HG03060 (cell line): ENCODE data around the gene DENND1B.

ENCODE experiments used
- ATAC-seq: cut with Tn5 transposase; IDR thresholded peaks from one replicate; pipeline ENCODE4 v1.9.1; 2021; ENCODE audit warnings: low read depth, moderate number of reproducible peaks; ENCODE audit not compliant: unreplicated experiment

Gene DENND1B

DNA sequence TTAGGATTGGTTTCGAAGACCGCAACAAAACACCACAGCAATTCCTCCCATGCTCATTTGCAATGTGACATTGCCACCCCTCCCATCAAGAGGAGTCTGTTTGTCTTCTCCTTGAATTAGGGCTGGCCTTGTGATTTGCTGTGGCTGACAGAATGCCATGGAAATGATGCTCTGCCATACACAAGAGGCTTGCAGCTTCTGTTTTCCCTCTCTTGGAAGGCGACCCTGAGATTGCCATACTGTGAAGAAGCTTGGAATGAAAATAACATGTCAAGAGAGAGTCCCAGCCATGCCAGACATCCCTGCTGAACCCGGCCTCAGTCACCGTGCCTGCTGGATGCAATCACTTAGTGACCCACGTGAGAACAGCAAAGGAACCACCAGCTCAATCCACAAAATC is 294.8 kb downstream of the DENND1B start:
- no peak for ATAC-seq

DNA sequence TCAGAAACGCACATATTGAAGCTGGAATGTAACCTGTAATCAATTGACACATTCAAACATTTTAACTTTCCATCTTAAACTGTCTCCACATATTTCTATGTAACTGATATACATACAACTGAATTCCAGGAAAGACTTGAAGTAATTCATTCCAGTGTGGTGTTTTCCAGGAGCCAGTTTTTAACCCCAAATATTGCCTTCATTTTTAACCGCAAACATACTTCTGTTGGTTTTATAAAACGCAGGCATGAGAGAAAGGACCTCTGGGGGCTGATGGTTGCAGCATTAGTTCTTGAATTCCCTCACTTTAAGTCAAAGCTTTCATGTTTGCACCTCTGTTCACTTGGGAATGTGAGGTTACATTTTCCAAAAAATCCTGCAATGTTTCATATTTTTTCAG is 303.1 kb downstream of the DENND1B start:
- no peak for ATAC-seq

GRCh38 chr1:197471248-197471985 is 303.9 kb downstream of the DENND1B start:
- no peak for ATAC-seq

DNA sequence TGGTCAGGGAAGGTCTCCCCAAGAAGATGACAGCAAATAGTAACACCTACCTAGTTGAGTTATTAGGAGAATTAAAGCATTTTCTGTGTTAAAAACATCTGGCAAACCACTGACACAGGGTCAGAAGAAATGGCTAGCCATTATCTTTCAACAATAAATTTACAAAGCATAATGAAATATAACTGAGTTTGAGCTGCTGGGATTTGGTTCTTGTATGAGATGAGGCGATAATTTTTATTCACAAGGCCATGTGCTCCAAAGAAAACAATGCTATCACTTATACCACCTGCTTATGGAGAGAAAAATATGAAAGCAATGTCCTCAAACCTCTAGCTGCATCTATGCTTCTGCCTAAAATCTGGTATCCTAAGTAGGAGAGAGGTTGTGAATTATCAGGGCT is 304.9 kb downstream of the DENND1B start:
- no peak for ATAC-seq

- no peak for ATAC-seq
These were observed 305.6 kb downstream of the DENND1B start for GRCh38 chr1:197469620-197470210.

DNA sequence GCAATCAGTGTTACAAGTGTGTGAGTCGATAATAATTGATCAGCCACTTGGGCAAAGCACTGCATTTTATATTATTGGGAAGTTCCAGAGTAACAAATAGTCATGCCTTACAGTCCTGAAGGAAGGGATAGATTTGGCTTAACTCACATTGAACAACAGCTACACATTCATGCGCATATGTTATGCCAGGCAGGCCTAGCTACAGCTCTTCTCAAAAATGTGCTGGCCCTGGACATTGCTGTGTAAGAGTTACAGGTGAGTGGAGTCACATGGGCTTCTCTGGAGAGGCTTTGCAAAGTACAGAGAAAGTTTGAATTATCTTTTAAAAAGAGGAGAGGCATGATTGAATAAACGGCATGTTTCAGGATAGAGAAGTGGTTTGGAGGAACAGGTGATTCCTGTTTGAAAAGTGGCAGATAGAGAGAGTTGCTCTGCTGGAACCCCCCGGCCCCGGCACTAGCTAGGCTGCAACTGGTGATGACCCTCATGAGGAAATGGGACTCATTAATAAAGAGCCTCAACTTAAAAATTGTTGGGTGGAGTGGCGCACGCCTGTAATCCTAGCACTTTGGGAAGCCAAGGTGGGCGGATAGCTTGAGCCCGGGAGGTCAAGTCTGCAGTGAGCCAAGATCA is 306.6 kb downstream of the DENND1B start:
- no peak for ATAC-seq

- no peak for ATAC-seq
These were observed 307.4 kb downstream of the DENND1B start for GRCh38 chr1:197467881-197468280.

GRCh38 chr1:197466813-197467212 is 308.5 kb downstream of the DENND1B start:
- ATAC-seq, result no peak

- ATAC-seq, result no peak
These were observed 309.6 kb downstream of the DENND1B start for GRCh38 chr1:197465528-197466327.

DNA sequence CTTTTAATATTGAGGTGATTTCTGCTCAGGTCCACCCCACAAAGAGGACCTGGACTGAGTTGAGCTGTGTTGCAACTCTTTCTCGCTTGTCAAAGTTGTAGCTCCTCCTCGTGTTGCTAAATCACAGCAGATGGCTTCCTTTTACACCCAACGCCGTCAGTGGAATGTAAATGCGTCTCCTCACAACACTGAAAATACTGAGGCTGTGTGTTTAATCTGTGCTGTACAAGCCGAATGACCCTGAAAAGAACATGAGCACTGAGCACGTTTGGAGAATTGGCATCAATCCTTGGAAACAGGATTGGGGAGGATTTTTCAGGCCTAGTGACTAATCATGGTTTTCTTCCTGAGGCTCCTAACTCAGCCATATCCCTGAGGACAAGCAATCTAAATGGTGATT is 311.2 kb downstream of the DENND1B start:
- no peak for ATAC-seq

DNA sequence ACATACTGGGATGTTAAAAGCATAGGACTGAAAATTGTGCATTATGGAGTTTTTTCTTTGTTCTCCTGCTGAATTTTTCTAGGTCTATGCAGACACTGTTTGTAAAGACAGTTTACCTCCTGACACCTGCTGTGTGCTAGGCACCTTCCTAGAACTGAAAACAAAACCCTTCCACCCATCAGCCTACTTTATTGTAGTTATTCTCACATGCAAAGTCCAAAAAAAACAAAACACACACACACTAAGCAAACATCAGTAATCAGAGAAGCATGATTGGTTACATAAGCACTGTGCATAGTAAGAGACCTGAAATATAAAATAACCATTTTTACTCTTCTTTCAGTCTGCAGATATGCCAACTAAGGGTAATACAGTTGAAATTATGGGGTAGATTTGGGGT is 312.1 kb downstream of the DENND1B start:
- ATAC-seq, result no peak

DNA sequence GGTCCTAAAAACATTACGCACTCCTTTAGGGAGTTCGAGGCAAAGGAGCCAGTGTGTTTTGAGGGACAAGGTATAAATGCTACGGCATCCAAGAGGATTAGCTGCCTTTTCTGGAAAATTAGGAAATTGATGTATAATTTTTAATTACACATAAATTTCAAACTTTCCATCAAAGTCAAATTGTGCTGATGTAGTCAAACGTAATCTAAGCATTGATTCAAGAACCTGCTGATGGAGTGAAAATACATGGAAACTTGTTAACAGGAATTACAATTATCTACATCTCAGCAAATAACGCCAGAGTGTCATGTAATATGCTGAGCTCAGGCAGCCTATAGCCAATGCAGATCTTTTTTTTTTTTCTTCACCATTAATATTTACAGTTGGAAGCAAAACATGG is 312.7 kb downstream of the DENND1B start:
- no peak for ATAC-seq
